MM.1S (cell line): ENCODE data around the gene PIK3R1.
A peak's percentile ranks its signal among the peaks of the same experiment; 100 is the strongest.

Experiments
- DNase-seq: peaks from one replicate; pipeline ENCODE4 v3.0.0-alpha.2; 2015
- H2AFZ ChIP-seq: fragments of 300-600 bp; sonication (generic); 2 replicates; pipeline ENCODE4 v1.6.0; 2016; ENCODE audit warnings: antibody characterized with exemption, low read length
- H3F3A ChIP-seq: fragments of 300-600 bp; sonication (generic); 2 replicates; pipeline ENCODE4 v1.6.1; 2016; ENCODE audit warnings: mild to moderate bottlenecking, antibody characterized with exemption, low read length, moderate library complexity, mixed read lengths; ENCODE audit not compliant: insufficient read depth
- H3K27ac ChIP-seq: fragments of 300-600 bp; sonication (generic); 2 replicates; pipeline ENCODE4 v1.5.1; 2016; ENCODE audit warnings: mild to moderate bottlenecking, low read length
- H3K27me3 ChIP-seq: fragments of 300-600 bp; sonication (generic); replicated peaks from 2 replicates; pipeline ENCODE4 v1.6.0; 2016; ENCODE audit warnings: low read length; ENCODE audit not compliant: insufficient read depth
- H3K36me3 ChIP-seq: fragments of 300-600 bp; sonication (generic); replicated peaks from 2 replicates; pipeline ENCODE4 v1.6.1; 2016; ENCODE audit warnings: mild to moderate bottlenecking, low read length, mixed read lengths; ENCODE audit not compliant: insufficient read depth
- H3K4me1 ChIP-seq: fragments of 300-600 bp; sonication (generic); 2 replicates; pipeline ENCODE4 v1.6.1; 2016; ENCODE audit warnings: low read length, mixed read lengths
- H3K4me2 ChIP-seq: fragments of 300-600 bp; sonication (generic); 2 replicates; pipeline ENCODE4 v1.6.0; 2016; ENCODE audit warnings: low read depth, low read length
- H3K4me3 ChIP-seq: fragments of 300-600 bp; sonication (generic); 2 replicates; pipeline ENCODE4 v1.5.1; 2016; ENCODE audit warnings: low read length, mixed read lengths
- H3K79me2 ChIP-seq: fragments of 300-600 bp; sonication (generic); 2 replicates; pipeline ENCODE4 v1.6.1; 2016; ENCODE audit warnings: mixed run types, low read length, mixed read lengths
- H3K9ac ChIP-seq: fragments of 300-600 bp; sonication (generic); 2 replicates; pipeline ENCODE4 v1.6.1; 2016; ENCODE audit warnings: low read length, mixed read lengths
- H3K9me2 ChIP-seq: fragments of 300-600 bp; sonication (generic); replicated peaks from 2 replicates; pipeline ENCODE4 v1.6.1; 2016; ENCODE audit warnings: mild to moderate bottlenecking, low read length, mixed read lengths; ENCODE audit not compliant: insufficient read depth
- H3K9me3 ChIP-seq: fragments of 300-600 bp; sonication (generic); replicated peaks from 2 replicates; pipeline ENCODE4 v1.6.1; 2016; ENCODE audit warnings: mild to moderate bottlenecking, low read length, mixed read lengths; ENCODE audit not compliant: insufficient read depth
- H4K20me1 ChIP-seq: fragments of 300-600 bp; sonication (generic); 2 replicates; pipeline ENCODE4 v1.6.1; 2016; ENCODE audit warnings: mild to moderate bottlenecking, low read length, moderate library complexity, mixed read lengths; ENCODE audit not compliant: insufficient read depth
- EZH2 ChIP-seq: fragments of 300-600 bp; sonication (generic); optimal IDR thresholded peaks from 2 replicates; pipeline ENCODE3; 2017; ENCODE audit warnings: low read depth, mild to moderate bottlenecking, antibody characterized with exemption, low read length, mixed read lengths
- EZH2phosphoT487 ChIP-seq: fragments of 300-600 bp; sonication (generic); IDR thresholded peaks from 2 replicates; pipeline ENCODE4 v1.6.1; 2018; ENCODE audit warnings: antibody characterized with exemption, low read length
- TF ChIP-seq, protein P1 (sequence below): fragments of 300-600 bp; sonication (generic); IDR thresholded peaks from 2 replicates; pipeline ENCODE4 v1.5.1; 2016; ENCODE audit warnings: antibody characterized with exemption, low read length, mixed read lengths

PIK3R1 gene

DNA sequence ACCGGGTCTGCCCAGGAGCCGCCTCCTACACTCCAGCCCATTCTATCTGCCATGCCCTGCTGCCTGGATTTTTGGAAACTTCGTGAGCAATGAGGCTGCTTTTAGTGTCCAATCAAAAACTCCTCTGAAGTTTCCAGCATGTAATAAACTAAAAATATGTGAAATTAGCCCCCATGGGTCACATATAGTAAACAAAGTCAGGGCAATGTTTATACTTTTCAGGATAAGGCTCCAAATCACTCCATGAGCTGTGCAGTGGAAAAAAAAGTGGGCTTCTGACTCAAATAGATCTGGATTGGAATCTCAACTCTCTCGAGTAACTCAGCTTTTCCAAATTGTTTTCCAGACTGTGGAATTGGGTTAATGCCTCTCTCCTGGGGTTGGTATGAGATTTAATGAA is 68.2 kb downstream of the PIK3R1 start:
- peaks cover 11% of the 10 kb centered on the region for H3K36me3 ChIP-seq
- no peak overlapping the region for H3K27ac ChIP-seq
- H3K9ac ChIP-seq: no peak overlapping the region
- H3K4me3 ChIP-seq: no peak overlapping the region
- H3K79me2 ChIP-seq: no peaks in the 10 kb centered on the region
- no peak overlapping the region for H2AFZ ChIP-seq
- H3K4me1 ChIP-seq: peaks cover 26% of the 10 kb centered on the region
- H3K4me2 ChIP-seq: no peak overlapping the region
- no peak for TF ChIP-seq EZH2phosphoT487
- TF ChIP-seq EZH2: no peak
- TF ChIP-seq, protein P1, sequence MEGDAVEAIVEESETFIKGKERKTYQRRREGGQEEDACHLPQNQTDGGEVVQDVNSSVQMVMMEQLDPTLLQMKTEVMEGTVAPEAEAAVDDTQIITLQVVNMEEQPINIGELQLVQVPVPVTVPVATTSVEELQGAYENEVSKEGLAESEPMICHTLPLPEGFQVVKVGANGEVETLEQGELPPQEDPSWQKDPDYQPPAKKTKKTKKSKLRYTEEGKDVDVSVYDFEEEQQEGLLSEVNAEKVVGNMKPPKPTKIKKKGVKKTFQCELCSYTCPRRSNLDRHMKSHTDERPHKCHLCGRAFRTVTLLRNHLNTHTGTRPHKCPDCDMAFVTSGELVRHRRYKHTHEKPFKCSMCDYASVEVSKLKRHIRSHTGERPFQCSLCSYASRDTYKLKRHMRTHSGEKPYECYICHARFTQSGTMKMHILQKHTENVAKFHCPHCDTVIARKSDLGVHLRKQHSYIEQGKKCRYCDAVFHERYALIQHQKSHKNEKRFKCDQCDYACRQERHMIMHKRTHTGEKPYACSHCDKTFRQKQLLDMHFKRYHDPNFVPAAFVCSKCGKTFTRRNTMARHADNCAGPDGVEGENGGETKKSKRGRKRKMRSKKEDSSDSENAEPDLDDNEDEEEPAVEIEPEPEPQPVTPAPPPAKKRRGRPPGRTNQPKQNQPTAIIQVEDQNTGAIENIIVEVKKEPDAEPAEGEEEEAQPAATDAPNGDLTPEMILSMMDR: no peak
- peaks cover 35% of the 10 kb centered on the region for H3F3A ChIP-seq
- H3K9me2 ChIP-seq: no peaks in the 10 kb centered on the region
- no peaks in the 10 kb centered on the region for H3K27me3 ChIP-seq
- no peak for DNase-seq
- no peaks in the 10 kb centered on the region for H3K9me3 ChIP-seq
- H4K20me1 ChIP-seq: no peaks in the 10 kb centered on the region

DNA sequence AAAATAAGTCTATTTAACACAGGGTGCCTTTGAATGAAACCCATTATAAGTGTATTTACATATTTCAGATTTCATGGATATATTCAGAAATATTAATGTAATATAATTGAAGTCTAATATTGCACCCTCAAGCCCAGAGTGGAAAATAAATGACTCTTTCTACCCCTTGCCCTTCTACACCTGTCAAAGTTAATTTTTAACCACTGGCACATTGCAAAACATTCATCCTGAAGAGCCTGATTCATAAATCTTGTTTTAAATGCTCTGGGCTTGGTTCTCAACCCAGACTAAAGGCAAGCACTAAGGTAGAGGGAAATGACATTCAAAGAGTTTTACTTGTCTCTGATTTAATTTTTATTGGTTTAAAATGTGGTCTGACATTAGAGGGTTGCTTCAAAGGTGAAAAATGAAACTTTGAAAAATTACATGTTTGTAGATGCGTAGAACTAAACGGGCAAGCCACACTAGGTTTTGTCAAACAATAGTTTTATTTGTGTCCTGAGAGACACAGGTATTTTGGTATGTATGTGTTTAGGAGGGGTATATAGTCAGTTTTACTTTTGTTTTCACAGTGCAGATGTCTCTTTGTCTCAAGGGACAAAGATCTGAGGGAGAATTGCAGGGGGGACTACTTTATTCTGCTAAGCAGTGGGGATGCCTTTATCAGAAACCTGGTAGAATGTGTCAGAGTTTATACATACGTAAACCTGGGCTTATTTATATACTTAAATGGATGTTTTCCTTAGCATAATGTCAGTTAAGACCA is 69.7 kb downstream of the PIK3R1 start:
- H3K4me1 ChIP-seq: peaks cover 26% of the 10 kb centered on the region
- peak; percentile 62 for DNase-seq
- no peak overlapping the region for H2AFZ ChIP-seq
- H3F3A ChIP-seq: peaks cover 35% of the 10 kb centered on the region
- H3K4me2 ChIP-seq: peak overlapping the region; percentile 93
- H3K9ac ChIP-seq: peak overlapping the region; percentile 4; the same call in 1 of the 2 replicates
- peaks cover 3% of the 10 kb centered on the region; the same call in 1 of the 2 replicates for H3K79me2 ChIP-seq
- no peaks in the 10 kb centered on the region for H3K9me2 ChIP-seq
- no peak for TF ChIP-seq EZH2
- TF ChIP-seq, protein P1: no peak
- no peak for TF ChIP-seq EZH2phosphoT487
- no peaks in the 10 kb centered on the region for H4K20me1 ChIP-seq
- no peaks in the 10 kb centered on the region for H3K27me3 ChIP-seq
- peak overlapping the region; percentile 23; the same call in 1 of the 2 replicates for H3K4me3 ChIP-seq
- H3K27ac ChIP-seq: peak overlapping the region; percentile 31; the same call in 1 of the 2 replicates
- peaks cover 5% of the 10 kb centered on the region for H3K36me3 ChIP-seq
- no peaks in the 10 kb centered on the region for H3K9me3 ChIP-seq

DNA sequence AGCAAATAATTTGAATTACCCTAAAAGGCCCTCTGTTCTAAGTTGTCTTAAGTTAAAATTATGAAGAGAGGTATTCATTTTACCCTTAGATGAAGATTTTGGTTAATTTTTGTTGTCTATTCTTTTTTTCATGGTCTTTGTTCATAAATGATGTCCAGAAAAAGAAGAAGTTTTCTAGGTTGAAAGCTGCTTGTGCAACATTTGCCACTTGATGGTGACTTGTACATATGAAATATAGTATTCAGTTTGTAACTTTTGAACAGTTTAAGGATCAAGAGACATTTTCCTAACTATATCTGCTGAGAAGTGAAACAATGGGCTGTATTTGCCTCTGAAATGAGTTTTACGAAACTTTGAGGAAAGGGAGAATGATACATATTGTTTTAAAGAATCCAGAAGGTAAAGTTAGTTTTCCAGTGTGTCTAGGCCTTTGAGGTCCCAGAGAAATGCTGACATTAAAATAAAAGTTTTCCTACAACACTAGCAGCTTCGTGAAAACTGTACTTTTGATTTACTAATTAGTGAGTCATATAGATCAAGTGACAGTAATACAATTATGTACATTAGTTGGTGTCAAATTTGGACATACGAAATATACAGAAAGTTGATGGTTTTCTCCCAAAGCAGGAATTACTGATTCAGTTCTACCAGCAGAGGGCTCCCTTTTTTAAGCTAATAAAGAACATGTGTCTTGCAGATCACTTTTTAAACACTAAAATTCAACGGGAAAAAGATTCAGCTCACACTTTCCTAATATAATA is 70.5 kb downstream of the PIK3R1 start:
- no peaks in the 10 kb centered on the region for H3K27me3 ChIP-seq
- peak overlapping the region; percentile 31; the same call in 1 of the 2 replicates for H3K27ac ChIP-seq
- no peaks in the 10 kb centered on the region for H4K20me1 ChIP-seq
- DNase-seq: peak; percentile 70
- H3K9me2 ChIP-seq: no peaks in the 10 kb centered on the region
- TF ChIP-seq EZH2phosphoT487: no peak
- TF ChIP-seq, protein P1: peak; percentile 78
- H2AFZ ChIP-seq: no peak overlapping the region
- no peak overlapping the region; the same call in 1 of the 2 replicates for H3K9ac ChIP-seq
- H3K79me2 ChIP-seq: peaks cover 3% of the 10 kb centered on the region; the same call in 1 of the 2 replicates
- peaks cover 35% of the 10 kb centered on the region for H3F3A ChIP-seq
- peaks cover 26% of the 10 kb centered on the region for H3K4me1 ChIP-seq
- peak overlapping the region; percentile 93 for H3K4me2 ChIP-seq
- H3K9me3 ChIP-seq: no peaks in the 10 kb centered on the region
- H3K36me3 ChIP-seq: peaks cover 5% of the 10 kb centered on the region
- peak overlapping the region; percentile 23 for H3K4me3 ChIP-seq
